ENCODE data around the gene NOL11.

GRCh38 chr17:67679721-67680120 is 38.0 kb upstream of the NOL11 start:
- no peak for TF ChIP-seq CTCF (IDR thresholded peaks at IDR 0.05)
- TF ChIP-seq POLR2A (IDR thresholded peaks at IDR 0.05), result no peak
